Retinal pigment epithelial cell (primary cell): ENCODE data around the gene UBE3C.

Experiments
- DNase-seq: peaks from one replicate; pipeline ENCODE4 v3.0.0-alpha.2; 2010; ENCODE audit warnings: low read depth
- H3K4me3 ChIP-seq: 2 replicates; pipeline ENCODE4 v1.5.1; 2011; ENCODE audit warnings: mild to moderate bottlenecking, low read length, control low read depth, moderate library complexity
- CTCF ChIP-seq: conservative IDR thresholded peaks from 2 replicates; pipeline ENCODE4 v1.5.1; 2011; ENCODE audit warnings: low read depth, low read length, control low read depth, inconsistent platforms

UBE3C gene

GRCh38 chr7:157281221-157281998 is 142.7 kb downstream of the UBE3C start:
- DNase-seq: no peak
- H3K4me3 ChIP-seq: no peak overlapping the region
- TF ChIP-seq CTCF: no peak

- TF ChIP-seq CTCF: no peak
- DNase-seq: no peak
- no peak overlapping the region for H3K4me3 ChIP-seq
Observed at GRCh38 chr7:157282141-157282801, 143.5 kb downstream of the UBE3C start.

DNA sequence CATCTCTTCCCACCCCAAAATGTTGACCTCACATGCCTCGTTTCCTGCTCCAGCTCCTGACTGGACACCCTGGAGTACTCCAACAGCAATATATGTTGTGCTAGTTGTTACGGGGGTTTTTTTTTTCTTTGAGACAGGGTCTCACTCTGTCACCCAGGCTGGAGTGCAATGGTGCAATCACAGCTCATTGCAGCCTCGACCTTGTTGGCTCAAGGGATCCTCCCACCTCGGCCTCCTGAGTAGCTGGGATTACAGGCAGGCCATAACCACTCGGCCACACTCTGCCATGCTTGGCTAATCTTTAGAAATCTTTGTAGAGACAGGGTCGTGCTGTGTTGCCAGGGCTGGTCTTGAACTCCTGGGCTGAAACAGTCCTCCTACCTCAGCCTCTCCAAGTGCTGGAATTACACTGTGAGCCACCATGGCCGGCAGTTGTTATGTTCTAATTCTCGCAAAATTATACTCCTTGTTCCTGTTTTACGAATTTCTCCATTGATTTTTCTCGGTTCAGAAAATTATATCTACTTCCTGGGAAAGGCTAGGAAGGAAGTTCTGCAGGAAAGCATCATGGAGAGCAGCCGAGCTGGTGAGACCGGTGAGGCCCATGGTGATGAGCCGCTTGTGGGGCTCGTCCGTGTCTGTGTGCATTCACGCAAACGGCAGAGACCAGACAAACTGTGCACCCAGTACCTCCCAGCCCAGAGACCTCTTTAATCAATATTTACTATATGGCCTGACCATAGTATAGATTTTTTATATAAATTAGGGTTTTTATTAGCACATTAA is 145.7 kb downstream of the UBE3C start:
- TF ChIP-seq CTCF: no peak
- no peak overlapping the region for H3K4me3 ChIP-seq
- DNase-seq: no peak

GRCh38 chr7:157291404-157292080 is 152.8 kb downstream of the UBE3C start:
- DNase-seq: no peak
- no peak overlapping the region for H3K4me3 ChIP-seq
- TF ChIP-seq CTCF: no peak

GRCh38 chr7:157292258-157292657 is 153.5 kb downstream of the UBE3C start:
- H3K4me3 ChIP-seq: no peak overlapping the region
- no peak for TF ChIP-seq CTCF
- DNase-seq: no peak

DNA sequence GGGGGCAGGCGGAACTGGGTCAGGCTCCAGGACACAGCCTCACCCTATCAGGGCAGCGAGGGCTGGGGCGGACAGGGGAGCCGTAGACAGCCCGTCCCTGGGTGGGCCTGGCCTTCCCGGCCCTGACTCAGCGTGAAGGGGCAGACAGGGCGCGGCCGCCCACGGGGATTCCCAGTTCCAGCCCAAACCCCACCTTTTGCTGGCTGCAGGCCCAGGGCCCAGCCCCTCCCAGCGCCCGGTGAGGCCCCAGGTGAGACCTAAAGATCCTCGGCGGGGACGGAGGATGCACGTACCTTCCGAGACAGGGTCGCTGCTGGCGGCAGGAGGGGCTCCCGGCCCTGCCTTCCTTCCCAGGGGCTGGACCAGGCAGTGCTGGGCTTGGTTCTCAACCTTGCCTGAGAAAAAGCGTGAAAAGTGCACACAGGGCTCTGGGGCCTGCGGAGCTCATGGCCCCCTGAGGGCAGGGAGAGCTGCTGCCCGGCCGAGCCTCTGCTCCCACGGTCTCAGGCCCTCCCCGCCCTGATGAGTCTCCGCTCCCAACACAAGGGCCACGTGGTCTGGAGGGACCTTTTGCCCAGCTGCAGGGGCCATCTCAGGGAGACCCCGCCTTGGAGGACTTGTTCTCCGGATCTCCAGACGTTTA is 154.2 kb downstream of the UBE3C start:
- H3K4me3 ChIP-seq: no peak overlapping the region
- TF ChIP-seq CTCF: no peak
- DNase-seq: no peak
